K562 (cell line): Measurements from ENCODE around the gene MBP. TPM values are rescaled to one million over a fixed set of nuclear protein-coding genes. Genes with fewer than 3 reads are reported as not detected.

ENCODE experiments used
- ATAC-seq: fragments of 200-7000 bp; cut with Tn5 transposase; 3 replicates; pipeline ENCODE4 v1.9.1; 2020; ENCODE audit warnings: moderate library complexity
- BruUV-seq: library from RNA; stranded (reverse); fragments of 400-500 nt; replicated peaks from 2 replicates; lab custom pipeline; 2021; lab: Mats Ljungman, UMichigan
- CTCF ChIA-PET: fragments of 300-600 bp; formaldehyde crosslinking; extraction: SDS; loops from one replicate; lab custom pipeline; 2021; ENCODE audit warnings: low intra/inter-chr PET ratio; lab: Yijun Ruan, JAX
- POLR2A ChIA-PET: fragments of 300-600, 350-650 bp; sonication (Branson Sonifier 250); formaldehyde crosslinking; extraction: SDS; loops from one replicate; lab custom pipeline; 2021; ENCODE audit warnings: antibody characterized with exemption, inconsistent platforms; lab: Yijun Ruan, JAX
- DNase-seq, 4 experiments: peaks; one replicate each; pipeline versions ENCODE4 v3.0.0 to v3.0.0-alpha.2; 2011 to 2018; ENCODE audit warnings: low spot score in 3 of 4, mixed read lengths in 3 of 4; ENCODE audit errors: extremely low read depth in 1 of 4
- FAIRE-seq: peaks from 2 replicates; lab custom pipeline; 2011; peaks lifted over from hg19 to GRCh38; lab: Jason Lieb, UNC
- H2AFZ ChIP-seq: 2 replicates; pipeline ENCODE4 v1.6.0; 2011; ENCODE audit warnings: low read depth, low read length, control low read depth, inconsistent platforms
- H3K27ac ChIP-seq: fragments of 200-600 bp; 3 replicates; pipeline ENCODE4 v1.8.0; 2011; ENCODE audit warnings: low read depth, mild to moderate bottlenecking, control low read depth, inconsistent platforms, low read length, moderate library complexity, mixed read lengths; ENCODE audit errors: extremely low read depth
- H3K27me3 ChIP-seq, 2 experiments: fragments of 300-600 bp in 1 of 2; 2 replicates in 1 of 2; 3 replicates in 1 of 2; pipeline versions ENCODE4 v1.6.0 to v1.8.0; 2011; ENCODE audit warnings: inconsistent platforms in 2 of 2, low read length in 2 of 2, mild to moderate bottlenecking in 1 of 2, mixed read lengths in 1 of 2, moderate library complexity in 1 of 2; ENCODE audit not compliant: control insufficient read depth in 2 of 2, insufficient read depth in 2 of 2
- H3K36me3 ChIP-seq: fragments of 300-600 bp; 3 replicates; pipeline ENCODE4 v1.8.0; 2011; ENCODE audit warnings: mild to moderate bottlenecking, low read length, inconsistent platforms; ENCODE audit not compliant: control insufficient read depth, insufficient read depth
- H3K4me1 ChIP-seq, 2 experiments: fragments of 200-600 bp in 1 of 2; replicated peaks in 1 of 2; 2 replicates in 1 of 2; 3 replicates in 1 of 2; pipeline versions ENCODE4 v1.5.1 to v1.8.0; 2011; ENCODE audit warnings: inconsistent platforms in 2 of 2, low read length in 2 of 2, mild to moderate bottlenecking in 1 of 2, mixed read lengths in 1 of 2, moderate library complexity in 1 of 2; ENCODE audit not compliant: control insufficient read depth in 2 of 2, insufficient read depth in 2 of 2
- H3K4me2 ChIP-seq: 2 replicates; pipeline ENCODE4 v1.6.1; 2011; ENCODE audit warnings: low read length, control low read depth, inconsistent platforms, mixed read lengths; ENCODE audit not compliant: insufficient read depth
- H3K4me3 ChIP-seq: fragments of 200-600 bp; sonication (generic), shearing (Covaris generic); 2 replicates; pipeline ENCODE4 v1.5.1; 2016; ENCODE audit warnings: control low read depth, inconsistent platforms
- H3K79me2 ChIP-seq: fragments of 200-600 bp; 3 replicates; pipeline ENCODE4 v1.8.0; 2011; ENCODE audit warnings: low read length, inconsistent platforms; ENCODE audit not compliant: control insufficient read depth, insufficient read depth
- H3K9ac ChIP-seq, 2 experiments: 2 replicates each; pipeline versions ENCODE4 v1.6.0 to v1.6.1; 2011; ENCODE audit warnings: low read depth in 2 of 2, low read length in 2 of 2, control low read depth in 1 of 2, inconsistent platforms in 1 of 2, mild to moderate bottlenecking in 1 of 2, mixed read lengths in 1 of 2; ENCODE audit not compliant: insufficient read depth in 1 of 2
- H3K9me1 ChIP-seq: one replicate; pipeline ENCODE4 v1.6.0; 2011; ENCODE audit warnings: inconsistent platforms, mild to moderate bottlenecking, low read length, moderate library complexity; ENCODE audit not compliant: control insufficient read depth, insufficient read depth
- H3K9me3 ChIP-seq: replicated peaks from 2 replicates; pipeline ENCODE4 v1.5.1; 2011; ENCODE audit warnings: low read depth, low read length, inconsistent platforms; ENCODE audit not compliant: control insufficient read depth, insufficient read depth
- H4K20me1 ChIP-seq: replicated peaks from 2 replicates; pipeline ENCODE4 v1.6.1; 2011; ENCODE audit warnings: low read length, inconsistent platforms, mixed read lengths; ENCODE audit not compliant: control insufficient read depth, insufficient read depth
- HCFC1 ChIP-seq: IDR thresholded peaks from 2 replicates; pipeline ENCODE4 v1.6.1; 2012; ENCODE audit warnings: low read depth, low read length, improper control_type of control experiment
- MXI1 ChIP-seq: IDR thresholded peaks from 2 replicates; pipeline ENCODE4 v1.6.1; 2011; ENCODE audit warnings: low read depth, mild to moderate bottlenecking, improper control_type of control experiment, low read length
- PTRF ChIP-seq: fragments of 450-650 bp; IDR thresholded peaks from 2 replicates; pipeline ENCODE4 v1.6.1; 2016; ENCODE audit warnings: mild to moderate bottlenecking, missing genetic modification characterization, missing compliant biosample characterization
- TGIF2 ChIP-seq: sonication (generic); formaldehyde crosslinking; IDR thresholded peaks from 2 replicates; pipeline ENCODE4 v1.8.1; 2022; ENCODE audit warnings: mild to moderate bottlenecking, missing genetic modification reagents, moderate library complexity
- TRIM24 ChIP-seq, 2 experiments: fragments of 450-650 bp; IDR thresholded peaks; 2 replicates each; pipeline ENCODE4 v1.6.1; 2016
- ZNF121 ChIP-seq: sonication (generic); formaldehyde crosslinking; conservative IDR thresholded peaks from 2 replicates; pipeline ENCODE4 v1.8.0; 2022; ENCODE audit warnings: missing genetic modification reagents
- ZNF347 ChIP-seq: fragments of 450-650 bp; formaldehyde crosslinking; IDR thresholded peaks from 2 replicates; pipeline ENCODE4 v1.4.0; 2020; ENCODE audit warnings: low read depth, mild to moderate bottlenecking, moderate library complexity
- WGBS: fragments of 100-300 bp; shearing (Covaris generic); methylation state at CpG from one replicate; pipeline ENCODE4 v1.1.6; 2016; ENCODE audit warnings: low coverage, mixed read lengths; ENCODE audit not compliant: insufficient coverage; ENCODE audit errors: missing lambda C conversion rate; 5-methylcytosine and 5-hydroxymethylcytosine counted together
- in situ Hi-C: fragments of 300-500 bp; cut with MboI; formaldehyde crosslinking; loops from 4 replicates; pipeline ENCODE4 v1.15.0; 2018; ENCODE audit warnings: inconsistent platforms, mixed read lengths
- intact Hi-C: fragments of 100-400 bp; cut with micrococcal nuclease; formaldehyde crosslinking; loops from 2 replicates; pipeline ENCODE4 v1.14.2; 2022
- polyA plus RNA-seq, 8 experiments: library from polyadenylated mRNA; depleted of rRNA in 4 of 8; stranded (reverse) in 5 of 8; unstranded in 3 of 8; fragments of >200 nt; fragmentation: Nextera tagmentation in 2 of 8; fragmentation: Illumina TruSeq in 1 of 8; extraction: Ambion mirVana in 2 of 8; extraction: Trizol in 1 of 8; gene quantifications; 2 replicates each; pipeline versions ENCODE4 v1.2.1 to v1.2.3, GENCODE V29; 2011 to 2014; ENCODE audit warnings: inconsistent platforms in 1 of 8, missing spikeins in 1 of 8
- total RNA-seq, 7 experiments: library from RNA; depleted of rRNA in 6 of 7; stranded (reverse); fragments of >200 nt in 6 of 7; fragmentation: Illumina TruSeq in 2 of 7; extraction: Trizol in 2 of 7; gene quantifications; 2 replicates each; pipeline versions ENCODE4 v1.2.1 to v1.2.3, GENCODE V29; 2011 to 2021; ENCODE audit warnings: low replicate concordance in 1 of 7
- TF ChIP-seq, protein P1 (sequence below): fragments of 450-650 bp; IDR thresholded peaks from 2 replicates; pipeline ENCODE4 v1.6.1; 2018; ENCODE audit not compliant: partially characterized antibody
- TF ChIP-seq, protein P2 (sequence below): fragments of 450-650 bp; IDR thresholded peaks from 2 replicates; pipeline ENCODE4 v1.6.1; 2016; ENCODE audit warnings: low read depth
- TF ChIP-seq, protein P3 (sequence below): sonication (generic); formaldehyde crosslinking; IDR thresholded peaks from 2 replicates; pipeline ENCODE4 v1.8.1; 2023; ENCODE audit warnings: mild to moderate bottlenecking, missing genetic modification reagents

Gene MBP
- total and polyA plus RNA-seq, 9 of the 15 experiments (the other 6 are each of a cell fraction or from before 2014, with no cell fraction given): 0.09 TPM; not detected in 8

DNA sequence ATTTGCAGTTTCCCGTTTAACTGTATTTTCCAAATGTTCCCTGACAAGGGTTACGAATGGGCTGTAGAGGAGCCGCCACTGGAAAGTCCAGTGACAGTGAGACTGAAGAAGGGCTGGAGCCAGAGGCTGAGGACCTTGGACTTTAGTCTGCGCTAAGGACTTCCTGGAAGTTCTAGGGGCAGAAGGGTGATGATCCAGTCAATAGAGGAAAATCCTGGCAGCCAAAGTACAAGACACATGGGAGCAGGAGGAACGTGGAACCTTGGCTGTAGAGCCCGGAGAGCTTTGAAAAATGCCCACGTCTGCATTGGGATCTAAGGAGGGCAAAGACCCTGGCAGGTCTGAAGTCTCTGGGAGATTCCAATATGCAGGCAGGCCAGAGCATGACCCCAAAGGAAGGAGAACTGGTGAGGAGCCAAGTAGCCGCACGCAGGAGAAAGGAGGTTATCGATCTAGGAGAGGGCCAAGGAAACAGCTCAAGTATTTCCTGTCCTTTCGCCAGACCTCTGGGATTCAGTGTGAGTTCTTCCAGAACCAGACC, 28.5 kb downstream of the MBP start:
- POLR2A ChIA-PET: no interaction called here
- H3K9ac ChIP-seq: no peak overlapping the region
- no peaks in the 10 kb centered on the region for H3K79me2 ChIP-seq
- FAIRE-seq (no peak), ATAC-seq (no peak), DNase-seq (no peak)
- H3K9me1 ChIP-seq: no peaks in the 10 kb centered on the region
- H3K9me3 ChIP-seq: no peaks in the 10 kb centered on the region
- intact Hi-C loops (no loop called here), in situ Hi-C loops (no loop called here)
- H3K27me3 ChIP-seq: peaks cover 0 to 20% of the 10 kb centered on the region in 2 experiments; a peak in 3 of 5 replicates
- BruUV-seq: no TSS peak
- no peak overlapping the region for H3K4me3 ChIP-seq
- 0% methylated on average over 10 of the region's 11 CpGs for WGBS
- no peak overlapping the region for H2AFZ ChIP-seq
- no peaks in the 10 kb centered on the region for H4K20me1 ChIP-seq
- no peaks in the 10 kb centered on the region for H3K36me3 ChIP-seq
- H3K4me1 ChIP-seq: no peaks in the 10 kb centered on the region
- CTCF ChIA-PET: no interaction called here
- no peak overlapping the region for H3K4me2 ChIP-seq
- H3K27ac ChIP-seq: no peak overlapping the region
- TF ChIP-seq MXI1 (no peak), ZNF121 (no peak), PTRF (tag) (no peak), ZNF347 (CRISPR knock-in tag) (no peak), TGIF2 (CRISPR knock-in tag) (no peak), TRIM24 (IDR thresholded peaks at IDR 0.05) (no peak), HCFC1 (no peak)
- TF ChIP-seq, protein P1, sequence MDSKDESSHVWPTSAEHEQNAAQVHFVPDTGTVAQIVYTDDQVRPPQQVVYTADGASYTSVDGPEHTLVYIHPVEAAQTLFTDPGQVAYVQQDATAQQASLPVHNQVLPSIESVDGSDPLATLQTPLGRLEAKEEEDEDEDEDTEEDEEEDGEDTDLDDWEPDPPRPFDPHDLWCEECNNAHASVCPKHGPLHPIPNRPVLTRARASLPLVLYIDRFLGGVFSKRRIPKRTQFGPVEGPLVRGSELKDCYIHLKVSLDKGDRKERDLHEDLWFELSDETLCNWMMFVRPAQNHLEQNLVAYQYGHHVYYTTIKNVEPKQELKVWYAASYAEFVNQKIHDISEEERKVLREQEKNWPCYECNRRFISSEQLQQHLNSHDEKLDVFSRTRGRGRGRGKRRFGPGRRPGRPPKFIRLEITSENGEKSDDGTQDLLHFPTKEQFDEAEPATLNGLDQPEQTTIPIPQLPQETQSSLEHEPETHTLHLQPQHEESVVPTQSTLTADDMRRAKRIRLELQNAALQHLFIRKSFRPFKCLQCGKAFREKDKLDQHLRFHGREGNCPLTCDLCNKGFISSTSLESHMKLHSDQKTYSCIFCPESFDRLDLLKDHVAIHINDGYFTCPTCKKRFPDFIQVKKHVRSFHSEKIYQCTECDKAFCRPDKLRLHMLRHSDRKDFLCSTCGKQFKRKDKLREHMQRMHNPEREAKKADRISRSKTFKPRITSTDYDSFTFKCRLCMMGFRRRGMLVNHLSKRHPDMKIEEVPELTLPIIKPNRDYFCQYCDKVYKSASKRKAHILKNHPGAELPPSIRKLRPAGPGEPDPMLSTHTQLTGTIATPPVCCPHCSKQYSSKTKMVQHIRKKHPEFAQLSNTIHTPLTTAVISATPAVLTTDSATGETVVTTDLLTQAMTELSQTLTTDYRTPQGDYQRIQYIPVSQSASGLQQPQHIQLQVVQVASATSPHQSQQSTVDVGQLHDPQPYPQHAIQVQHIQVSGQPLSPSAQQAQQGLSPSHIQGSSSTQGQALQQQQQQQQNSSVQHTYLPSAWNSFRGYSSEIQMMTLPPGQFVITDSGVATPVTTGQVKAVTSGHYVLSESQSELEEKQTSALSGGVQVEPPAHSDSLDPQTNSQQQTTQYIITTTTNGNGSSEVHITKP: no peak
- TF ChIP-seq, protein P2, sequence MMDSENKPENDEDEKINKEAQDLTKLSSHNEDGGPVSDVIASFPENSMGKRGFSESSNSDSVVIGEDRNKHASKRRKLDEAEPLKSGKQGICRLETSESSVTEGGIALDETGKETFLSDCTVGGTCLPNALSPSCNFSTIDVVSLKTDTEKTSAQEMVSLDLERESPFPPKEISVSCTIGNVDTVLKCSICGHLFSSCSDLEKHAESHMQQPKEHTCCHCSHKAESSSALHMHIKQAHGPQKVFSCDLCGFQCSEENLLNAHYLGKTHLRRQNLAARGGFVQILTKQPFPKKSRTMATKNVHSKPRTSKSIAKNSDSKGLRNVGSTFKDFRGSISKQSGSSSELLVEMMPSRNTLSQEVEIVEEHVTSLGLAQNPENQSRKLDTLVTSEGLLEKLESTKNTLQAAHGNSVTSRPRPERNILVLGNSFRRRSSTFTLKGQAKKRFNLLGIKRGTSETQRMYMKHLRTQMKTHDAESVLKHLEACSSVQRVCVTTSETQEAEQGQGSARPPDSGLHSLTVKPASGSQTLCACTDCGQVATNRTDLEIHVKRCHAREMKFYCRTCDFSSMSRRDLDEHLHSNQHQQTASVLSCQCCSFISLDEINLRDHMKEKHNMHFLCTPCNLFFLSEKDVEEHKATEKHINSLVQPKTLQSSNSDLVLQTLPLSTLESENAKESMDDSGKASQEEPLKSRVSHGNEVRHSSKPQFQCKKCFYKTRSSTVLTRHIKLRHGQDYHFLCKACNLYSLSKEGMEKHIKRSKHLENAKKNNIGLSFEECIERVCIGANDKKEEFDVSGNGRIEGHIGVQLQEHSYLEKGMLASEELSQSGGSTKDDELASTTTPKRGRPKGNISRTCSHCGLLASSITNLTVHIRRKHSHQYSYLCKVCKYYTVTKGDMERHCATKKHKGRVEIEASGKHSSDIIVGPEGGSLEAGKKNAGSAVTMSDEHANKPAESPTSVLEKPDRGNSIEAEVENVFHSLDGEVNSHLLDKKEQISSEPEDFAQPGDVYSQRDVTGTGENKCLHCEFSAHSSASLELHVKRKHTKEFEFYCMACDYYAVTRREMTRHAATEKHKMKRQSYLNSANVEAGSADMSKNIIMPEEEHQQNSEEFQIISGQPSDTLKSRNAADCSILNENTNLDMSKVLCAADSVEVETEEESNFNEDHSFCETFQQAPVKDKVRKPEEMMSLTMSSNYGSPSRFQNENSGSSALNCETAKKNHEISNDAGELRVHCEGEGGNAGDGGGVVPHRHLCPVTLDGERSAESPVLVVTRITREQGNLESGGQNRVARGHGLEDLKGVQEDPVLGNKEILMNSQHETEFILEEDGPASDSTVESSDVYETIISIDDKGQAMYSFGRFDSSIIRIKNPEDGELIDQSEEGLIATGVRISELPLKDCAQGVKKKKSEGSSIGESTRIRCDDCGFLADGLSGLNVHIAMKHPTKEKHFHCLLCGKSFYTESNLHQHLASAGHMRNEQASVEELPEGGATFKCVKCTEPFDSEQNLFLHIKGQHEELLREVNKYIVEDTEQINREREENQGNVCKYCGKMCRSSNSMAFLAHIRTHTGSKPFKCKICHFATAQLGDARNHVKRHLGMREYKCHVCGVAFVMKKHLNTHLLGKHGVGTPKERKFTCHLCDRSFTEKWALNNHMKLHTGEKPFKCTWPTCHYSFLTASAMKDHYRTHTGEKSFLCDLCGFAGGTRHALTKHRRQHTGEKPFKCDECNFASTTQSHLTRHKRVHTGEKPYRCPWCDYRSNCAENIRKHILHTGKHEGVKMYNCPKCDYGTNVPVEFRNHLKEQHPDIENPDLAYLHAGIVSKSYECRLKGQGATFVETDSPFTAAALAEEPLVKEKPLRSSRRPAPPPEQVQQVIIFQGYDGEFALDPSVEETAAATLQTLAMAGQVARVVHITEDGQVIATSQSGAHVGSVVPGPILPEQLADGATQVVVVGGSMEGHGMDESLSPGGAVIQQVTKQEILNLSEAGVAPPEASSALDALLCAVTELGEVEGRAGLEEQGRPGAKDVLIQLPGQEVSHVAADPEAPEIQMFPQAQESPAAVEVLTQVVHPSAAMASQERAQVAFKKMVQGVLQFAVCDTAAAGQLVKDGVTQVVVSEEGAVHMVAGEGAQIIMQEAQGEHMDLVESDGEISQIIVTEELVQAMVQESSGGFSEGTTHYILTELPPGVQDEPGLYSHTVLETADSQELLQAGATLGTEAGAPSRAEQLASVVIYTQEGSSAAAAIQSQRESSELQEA: no peak
- TF ChIP-seq, protein P3, sequence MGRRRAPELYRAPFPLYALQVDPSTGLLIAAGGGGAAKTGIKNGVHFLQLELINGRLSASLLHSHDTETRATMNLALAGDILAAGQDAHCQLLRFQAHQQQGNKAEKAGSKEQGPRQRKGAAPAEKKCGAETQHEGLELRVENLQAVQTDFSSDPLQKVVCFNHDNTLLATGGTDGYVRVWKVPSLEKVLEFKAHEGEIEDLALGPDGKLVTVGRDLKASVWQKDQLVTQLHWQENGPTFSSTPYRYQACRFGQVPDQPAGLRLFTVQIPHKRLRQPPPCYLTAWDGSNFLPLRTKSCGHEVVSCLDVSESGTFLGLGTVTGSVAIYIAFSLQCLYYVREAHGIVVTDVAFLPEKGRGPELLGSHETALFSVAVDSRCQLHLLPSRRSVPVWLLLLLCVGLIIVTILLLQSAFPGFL (CRISPR knock-in tag): no peak
